PC-3 (cell line): Measurements from ENCODE around the gene IFT172.

Experiments used
- EZH2 ChIP-seq: fragments of 300-600 bp; sonication (generic); IDR thresholded peaks from one replicate; pipeline ENCODE4 v1.6.1; 2017; ENCODE audit warnings: antibody characterized with exemption, mild to moderate bottlenecking, low read length; ENCODE audit not compliant: unreplicated experiment
- EZH2phosphoT487 ChIP-seq: fragments of 300-600 bp; sonication (generic); IDR thresholded peaks from 2 replicates; pipeline ENCODE4 v1.6.1; 2018; ENCODE audit warnings: mild to moderate bottlenecking, antibody characterized with exemption, low read length, borderline replicate concordance
- TF ChIP-seq, protein P1 (sequence below): fragments of 300-600 bp; sonication (generic); conservative IDR thresholded peaks from 2 replicates; pipeline ENCODE4 v1.5.1; 2017; ENCODE audit warnings: antibody characterized with exemption, low read depth, mild to moderate bottlenecking, low read length

DNA sequence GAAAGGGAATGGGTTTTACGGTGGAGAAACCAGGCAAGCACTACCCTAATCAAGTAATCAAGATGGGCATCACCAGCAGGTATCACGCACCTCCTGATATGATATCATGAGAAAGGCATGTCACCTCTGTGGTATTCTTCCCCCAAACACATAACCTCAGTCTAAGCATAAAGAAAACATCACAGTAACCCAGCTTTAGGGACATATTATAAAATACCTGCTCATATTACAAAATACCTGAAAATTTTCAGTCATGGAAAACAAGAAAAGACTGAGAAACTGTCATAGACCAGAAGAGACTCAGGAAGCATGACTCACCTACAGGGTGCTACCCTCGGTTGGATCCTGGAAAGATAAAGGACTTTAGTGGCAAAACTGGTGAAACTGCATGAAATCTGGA is 37.6 kb upstream of the IFT172 start:
- TF ChIP-seq, protein P1, sequence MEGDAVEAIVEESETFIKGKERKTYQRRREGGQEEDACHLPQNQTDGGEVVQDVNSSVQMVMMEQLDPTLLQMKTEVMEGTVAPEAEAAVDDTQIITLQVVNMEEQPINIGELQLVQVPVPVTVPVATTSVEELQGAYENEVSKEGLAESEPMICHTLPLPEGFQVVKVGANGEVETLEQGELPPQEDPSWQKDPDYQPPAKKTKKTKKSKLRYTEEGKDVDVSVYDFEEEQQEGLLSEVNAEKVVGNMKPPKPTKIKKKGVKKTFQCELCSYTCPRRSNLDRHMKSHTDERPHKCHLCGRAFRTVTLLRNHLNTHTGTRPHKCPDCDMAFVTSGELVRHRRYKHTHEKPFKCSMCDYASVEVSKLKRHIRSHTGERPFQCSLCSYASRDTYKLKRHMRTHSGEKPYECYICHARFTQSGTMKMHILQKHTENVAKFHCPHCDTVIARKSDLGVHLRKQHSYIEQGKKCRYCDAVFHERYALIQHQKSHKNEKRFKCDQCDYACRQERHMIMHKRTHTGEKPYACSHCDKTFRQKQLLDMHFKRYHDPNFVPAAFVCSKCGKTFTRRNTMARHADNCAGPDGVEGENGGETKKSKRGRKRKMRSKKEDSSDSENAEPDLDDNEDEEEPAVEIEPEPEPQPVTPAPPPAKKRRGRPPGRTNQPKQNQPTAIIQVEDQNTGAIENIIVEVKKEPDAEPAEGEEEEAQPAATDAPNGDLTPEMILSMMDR, result no peak
- TF ChIP-seq EZH2 (no peak), EZH2phosphoT487 (no peak)
